ENCODE measurements around the gene RADIL.
"Not testable (repeated sequence)": the region's sequence is repeated elsewhere in the genome, so short reads cannot be mapped to it uniquely, and the experiment has no call there.

The RADIL gene

GRCh38 chr7:4883372-4884144 is at the start of gene RADIL:
Gene RADIL, minus strand, starts transcription at chr7:4883716. Its CDS starts 5,577 bp downstream, at chr7:4878139.
- DNase-seq: peak; percentile 42

GRCh38 chr7:4931943-4932342 is 48.4 kb upstream of the RADIL start:
- DNase-seq: peak; percentile 86

- no peak for DNase-seq
These were observed 45.5 kb upstream of the RADIL start for GRCh38 chr7:4929005-4929404.

- DNase-seq: no peak
These were observed 44.9 kb upstream of the RADIL start for GRCh38 chr7:4928445-4928844.

GRCh38 chr7:4919969-4920766 is 36.7 kb upstream of the RADIL start:
- DNase-seq: no peak

GRCh38 chr7:4916113-4916512 is 32.6 kb upstream of the RADIL start:
- no peak for DNase-seq

- DNase-seq: no peak
These were observed 27.8 kb upstream of the RADIL start for GRCh38 chr7:4911111-4911828.

- no peak for DNase-seq
These were observed 23.2 kb upstream of the RADIL start for GRCh38 chr7:4906682-4907081.

- DNase-seq: no peak
These were observed 21.7 kb upstream of the RADIL start for GRCh38 chr7:4905171-4905570.

- DNase-seq: no peak
These were observed 20.8 kb upstream of the RADIL start for GRCh38 chr7:4904346-4904745.

- DNase-seq: no peak
These were observed 12.2 kb upstream of the RADIL start for GRCh38 chr7:4895766-4896165.

GRCh38 chr7:4894482-4894881 is 11.0 kb upstream of the RADIL start:
- DNase-seq: no peak

GRCh38 chr7:4893929-4894475 is 10.5 kb upstream of the RADIL start:
- DNase-seq: no peak

- not testable (repeated sequence) for DNase-seq
These were observed 9.7 kb upstream of the RADIL start for GRCh38 chr7:4893188-4893587.

- not testable (repeated sequence) for DNase-seq
These were observed 8.0 kb upstream of the RADIL start for GRCh38 chr7:4891522-4891921.

GRCh38 chr7:4889682-4890081 is 6.2 kb upstream of the RADIL start:
- DNase-seq: no peak

- no peak for DNase-seq
These were observed 4.6 kb upstream of the RADIL start for GRCh38 chr7:4888161-4888560.

GRCh38 chr7:4886671-4887070 is 3.2 kb upstream of the RADIL start:
- no peak for DNase-seq

GRCh38 chr7:4885317-4885807 is 1.8 kb upstream of the RADIL start:
- DNase-seq: no peak

- DNase-seq: no peak
These were observed 648 bp upstream of the RADIL start for GRCh38 chr7:4884164-4884563.

- DNase-seq: no peak
These were observed 514 bp downstream of the RADIL start for GRCh38 chr7:4883033-4883371.

GRCh38 chr7:4882169-4883032 is 1.1 kb downstream of the RADIL start:
- DNase-seq: no peak
